Measurements from ENCODE around the gene DBT.
"Not testable (repeated sequence)": the region's sequence is repeated elsewhere in the genome, so short reads cannot be mapped to it uniquely, and the experiment has no call there.

Gene DBT

GRCh38 chr1:100266741-100267140, 17.1 kb upstream of the DBT start:
- peak overlapping the region; percentile 87 for H3K4me3 ChIP-seq (ENCODE audit: low read length)
- peaks cover 4% of the 10 kb centered on the region for H3K9me3 ChIP-seq (ENCODE audit: low read length)
- peaks cover 40% of the 10 kb centered on the region for H3K36me3 ChIP-seq (ENCODE audit: insufficient read depth, low read length)
- no peaks in the 10 kb centered on the region for H3K27me3 ChIP-seq (ENCODE audit: insufficient read depth, low read length)
- H2AFZ ChIP-seq (ENCODE audit: low read depth, low read length), result peak overlapping the region; percentile 82
- peaks cover 4% of the 10 kb centered on the region for H3K4me1 ChIP-seq (ENCODE audit: insufficient read depth, low read length)

GRCh38 chr1:100265931-100266740, 16.5 kb upstream of the DBT start, which contains the start of gene RTCA:
RTCA (plus strand) TSS chr1:100266216; CDS start chr1:100266376, 160 bp downstream.
- Histone ChIP-seq H3K9me3 (ENCODE audit: low read length) (peaks cover 7% of the 10 kb centered on the region), H3K36me3 (ENCODE audit: insufficient read depth, low read length) (peaks cover 34% of the 10 kb centered on the region), H3K4me1 (ENCODE audit: insufficient read depth, low read length) (peaks cover 4% of the 10 kb centered on the region), H3K4me3 (ENCODE audit: low read length) (peak within 1 kb of the TSS; percentile 87), H3K27me3 (ENCODE audit: insufficient read depth, low read length) (no peaks in the 10 kb centered on the region), H2AFZ (ENCODE audit: low read depth, low read length) (peak within 1 kb of the TSS; percentile 82)

GRCh38 chr1:100265562-100265930, 15.9 kb upstream of the DBT start:
- peaks cover 4% of the 10 kb centered on the region for H3K4me1 ChIP-seq (ENCODE audit: insufficient read depth, low read length)
- H3K36me3 ChIP-seq (ENCODE audit: insufficient read depth, low read length), result peaks cover 28% of the 10 kb centered on the region
- H3K27me3 ChIP-seq (ENCODE audit: insufficient read depth, low read length), result no peaks in the 10 kb centered on the region
- H2AFZ ChIP-seq (ENCODE audit: low read depth, low read length), result peak overlapping the region; percentile 82
- peaks cover 7% of the 10 kb centered on the region for H3K9me3 ChIP-seq (ENCODE audit: low read length)
- peak overlapping the region; percentile 87 for H3K4me3 ChIP-seq (ENCODE audit: low read length)

GRCh38 chr1:100264081-100264480, 14.4 kb upstream of the DBT start:
- not testable (repeated sequence) for H2AFZ ChIP-seq (ENCODE audit: low read depth, low read length); H3K4me1 ChIP-seq (ENCODE audit: insufficient read depth, low read length); H3K27me3 ChIP-seq (ENCODE audit: insufficient read depth, low read length); H3K9me3 ChIP-seq (ENCODE audit: low read length); H3K4me3 ChIP-seq (ENCODE audit: low read length)
- H3K36me3 ChIP-seq (ENCODE audit: insufficient read depth, low read length), result peaks cover 17% of the 10 kb centered on the region

- Histone ChIP-seq H2AFZ (ENCODE audit: low read depth, low read length) (no peak overlapping the region), H3K27me3 (ENCODE audit: insufficient read depth, low read length) (no peaks in the 10 kb centered on the region), H3K36me3 (ENCODE audit: insufficient read depth, low read length) (no peaks in the 10 kb centered on the region), H3K4me3 (ENCODE audit: low read length) (no peak overlapping the region), H3K9me3 (ENCODE audit: low read length) (peaks cover 7% of the 10 kb centered on the region), H3K4me1 (ENCODE audit: insufficient read depth, low read length) (peaks cover under 1% of the 10 kb centered on the region)
Measured at GRCh38 chr1:100261686-100262085, 12.1 kb upstream of the DBT start.

GRCh38 chr1:100258427-100258826, 8.8 kb upstream of the DBT start:
- H2AFZ ChIP-seq (ENCODE audit: low read depth, low read length); H3K4me3 ChIP-seq (ENCODE audit: low read length); H3K9me3 ChIP-seq (ENCODE audit: low read length): not testable (repeated sequence)

GRCh38 chr1:100256273-100256672, 6.6 kb upstream of the DBT start:
- H3K27me3 ChIP-seq (ENCODE audit: insufficient read depth, low read length); H3K4me3 ChIP-seq (ENCODE audit: low read length); H2AFZ ChIP-seq (ENCODE audit: low read depth, low read length); H3K4me1 ChIP-seq (ENCODE audit: insufficient read depth, low read length); H3K9me3 ChIP-seq (ENCODE audit: low read length); H3K36me3 ChIP-seq (ENCODE audit: insufficient read depth, low read length): not testable (repeated sequence)

More at GRCh38 chr1:100258427-100258826, 8.8 kb upstream of the DBT start:
- H3K36me3 ChIP-seq (ENCODE audit: insufficient read depth, low read length); H3K4me1 ChIP-seq (ENCODE audit: insufficient read depth, low read length); H3K27me3 ChIP-seq (ENCODE audit: insufficient read depth, low read length): not testable (repeated sequence)

GRCh38 chr1:100253552-100253951, 3.9 kb upstream of the DBT start:
- H3K4me3 ChIP-seq (ENCODE audit: low read length), result no peak overlapping the region
- H3K4me1 ChIP-seq (ENCODE audit: insufficient read depth, low read length), result peaks cover 12% of the 10 kb centered on the region
- H3K27me3 ChIP-seq (ENCODE audit: insufficient read depth, low read length), result no peaks in the 10 kb centered on the region
- no peaks in the 10 kb centered on the region for H3K36me3 ChIP-seq (ENCODE audit: insufficient read depth, low read length)
- H2AFZ ChIP-seq (ENCODE audit: low read depth, low read length), result no peak overlapping the region
- no peaks in the 10 kb centered on the region for H3K9me3 ChIP-seq (ENCODE audit: low read length)

- H3K36me3 ChIP-seq (ENCODE audit: insufficient read depth, low read length), result no peaks in the 10 kb centered on the region
- H2AFZ ChIP-seq (ENCODE audit: low read depth, low read length), result no peak overlapping the region
- H3K4me3 ChIP-seq (ENCODE audit: low read length), result no peak overlapping the region
- H3K27me3 ChIP-seq (ENCODE audit: insufficient read depth, low read length), result no peaks in the 10 kb centered on the region
- H3K4me1 ChIP-seq (ENCODE audit: insufficient read depth, low read length), result peaks cover 15% of the 10 kb centered on the region
- H3K9me3 ChIP-seq (ENCODE audit: low read length), result no peaks in the 10 kb centered on the region
Measured at GRCh38 chr1:100252901-100253300, 3.3 kb upstream of the DBT start.

- H2AFZ ChIP-seq (ENCODE audit: low read depth, low read length), result no peak overlapping the region
- H3K4me3 ChIP-seq (ENCODE audit: low read length), result no peak overlapping the region
- H3K4me1 ChIP-seq (ENCODE audit: insufficient read depth, low read length), result peaks cover 15% of the 10 kb centered on the region
- no peaks in the 10 kb centered on the region for H3K9me3 ChIP-seq (ENCODE audit: low read length)
- H3K27me3 ChIP-seq (ENCODE audit: insufficient read depth, low read length), result no peaks in the 10 kb centered on the region
- peaks cover 2% of the 10 kb centered on the region for H3K36me3 ChIP-seq (ENCODE audit: insufficient read depth, low read length)
Measured at GRCh38 chr1:100250807-100251206, 1.2 kb upstream of the DBT start.

- Histone ChIP-seq H3K4me1 (ENCODE audit: insufficient read depth, low read length) (peaks cover 15% of the 10 kb centered on the region), H3K27me3 (ENCODE audit: insufficient read depth, low read length) (no peaks in the 10 kb centered on the region), H3K36me3 (ENCODE audit: insufficient read depth, low read length) (peaks cover 2% of the 10 kb centered on the region), H3K9me3 (ENCODE audit: low read length) (no peaks in the 10 kb centered on the region), H2AFZ (ENCODE audit: low read depth, low read length) (peak overlapping the region; percentile 85), H3K4me3 (ENCODE audit: low read length) (peak overlapping the region; percentile 80)
Measured at GRCh38 chr1:100250264-100250663, 630 bp upstream of the DBT start.

GRCh38 chr1:100249155-100249536, 488 bp downstream of the DBT start:
- Histone ChIP-seq H3K27me3 (ENCODE audit: insufficient read depth, low read length) (no peaks in the 10 kb centered on the region), H3K36me3 (ENCODE audit: insufficient read depth, low read length) (peaks cover 4% of the 10 kb centered on the region), H3K9me3 (ENCODE audit: low read length) (no peaks in the 10 kb centered on the region), H2AFZ (ENCODE audit: low read depth, low read length) (peak overlapping the region; percentile 85), H3K4me3 (ENCODE audit: low read length) (peak overlapping the region; percentile 80), H3K4me1 (ENCODE audit: insufficient read depth, low read length) (peaks cover 15% of the 10 kb centered on the region)

GRCh38 chr1:100246738-100247137, 2.9 kb downstream of the DBT start:
- Histone ChIP-seq H3K27me3 (ENCODE audit: insufficient read depth, low read length) (no peaks in the 10 kb centered on the region), H3K4me3 (ENCODE audit: low read length) (no peak overlapping the region), H3K4me1 (ENCODE audit: insufficient read depth, low read length) (peaks cover 15% of the 10 kb centered on the region), H2AFZ (ENCODE audit: low read depth, low read length) (no peak overlapping the region), H3K36me3 (ENCODE audit: insufficient read depth, low read length) (peaks cover 8% of the 10 kb centered on the region), H3K9me3 (ENCODE audit: low read length) (no peaks in the 10 kb centered on the region)

GRCh38 chr1:100240631-100241030, 9.0 kb downstream of the DBT start:
- Histone ChIP-seq H3K36me3 (ENCODE audit: insufficient read depth, low read length) (peaks cover 30% of the 10 kb centered on the region), H3K4me3 (ENCODE audit: low read length) (no peak overlapping the region), H3K4me1 (ENCODE audit: insufficient read depth, low read length) (no peaks in the 10 kb centered on the region), H3K27me3 (ENCODE audit: insufficient read depth, low read length) (no peaks in the 10 kb centered on the region), H2AFZ (ENCODE audit: low read depth, low read length) (no peak overlapping the region), H3K9me3 (ENCODE audit: low read length) (no peaks in the 10 kb centered on the region)
